Measurements from ENCODE around the gene SYT5. TPM values are rescaled to one million over a fixed set of nuclear protein-coding genes. Genes with fewer than 3 reads are reported as not detected.
"Not testable (repeated sequence)": the region's sequence is repeated elsewhere in the genome, so short reads cannot be mapped to it uniquely, and the experiment has no call there.

Gene SYT5
- 0.74 TPM for total RNA-seq
- 0.77 TPM for polyA plus RNA-seq

DNA sequence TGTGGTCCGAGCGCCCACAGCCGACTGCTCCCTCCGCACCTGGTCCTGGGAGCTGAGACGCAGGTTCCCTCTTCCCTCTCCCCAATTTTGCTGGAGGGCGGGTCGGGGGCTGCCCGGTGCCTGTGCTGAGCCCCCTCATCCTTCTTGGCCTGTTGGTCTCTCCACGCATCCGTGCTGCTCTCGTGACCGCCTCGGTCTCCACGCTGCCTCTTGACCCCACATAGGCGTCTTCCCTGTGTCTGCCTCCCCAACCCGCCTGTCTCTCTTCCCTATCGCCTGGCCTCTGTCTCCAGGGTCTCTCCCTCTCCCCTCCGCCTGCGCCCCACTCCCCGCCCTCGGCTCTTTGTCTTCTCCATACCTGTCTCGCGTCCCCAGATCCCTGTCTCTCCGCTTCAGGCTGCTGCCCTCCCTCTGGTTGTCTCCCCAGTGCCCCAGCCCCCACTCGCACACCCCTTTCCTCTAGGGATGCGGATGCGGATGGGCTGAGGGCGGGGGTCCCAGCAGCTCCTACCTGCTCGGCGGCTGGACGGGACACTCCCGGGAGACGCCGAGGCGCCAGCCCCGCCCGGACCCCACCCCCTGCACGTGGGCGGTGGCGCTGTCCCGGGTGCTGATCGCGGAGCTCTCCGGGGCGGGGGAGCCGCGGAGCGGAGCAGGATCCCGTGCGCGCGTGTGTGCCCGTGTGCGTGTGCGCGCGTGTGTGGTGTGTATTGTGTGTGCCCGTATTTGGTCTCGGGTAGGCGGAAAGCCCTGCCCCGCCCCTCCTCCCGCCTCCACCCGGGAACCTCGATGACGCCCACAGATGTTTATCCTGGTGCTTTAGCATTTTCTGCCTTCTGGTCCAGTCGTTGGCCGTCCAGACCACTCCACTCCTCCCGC, at the start of gene SYT5:
Gene SYT5 (minus strand): TSS at position 684 of the 879 bp plus-strand sequence. CDS start 1,248 bp downstream, outside the sequence.
- WGBS: 1% methylated on average over 68 of the region's 68 CpGs
- Histone ChIP-seq H3K27ac (ENCODE audit: low read depth) (no peak within 1 kb of the TSS), H3K36me3 (ENCODE audit: insufficient read depth) (no peaks in the 10 kb centered on the region), H3K4me3 (ENCODE audit: low read depth, low read length) (no peak within 1 kb of the TSS), H3K4me1 (ENCODE audit: insufficient read depth) (no peaks in the 10 kb centered on the region)
- no peak for DNase-seq (ENCODE audit: extremely low spot score)

- Histone ChIP-seq H3K4me1 (ENCODE audit: insufficient read depth) (no peaks in the 10 kb centered on the region), H3K36me3 (ENCODE audit: insufficient read depth) (peaks cover 15% of the 10 kb centered on the region), H3K27ac (ENCODE audit: low read depth) (no peak overlapping the region), H3K4me3 (ENCODE audit: low read depth, low read length) (no peak overlapping the region)
- DNase-seq (ENCODE audit: extremely low spot score): no peak
- WGBS: 85% methylated on average over 17 of the region's 17 CpGs
Observed at GRCh38 chr19:55229789-55230182, 49.7 kb upstream of the SYT5 start.

DNA sequence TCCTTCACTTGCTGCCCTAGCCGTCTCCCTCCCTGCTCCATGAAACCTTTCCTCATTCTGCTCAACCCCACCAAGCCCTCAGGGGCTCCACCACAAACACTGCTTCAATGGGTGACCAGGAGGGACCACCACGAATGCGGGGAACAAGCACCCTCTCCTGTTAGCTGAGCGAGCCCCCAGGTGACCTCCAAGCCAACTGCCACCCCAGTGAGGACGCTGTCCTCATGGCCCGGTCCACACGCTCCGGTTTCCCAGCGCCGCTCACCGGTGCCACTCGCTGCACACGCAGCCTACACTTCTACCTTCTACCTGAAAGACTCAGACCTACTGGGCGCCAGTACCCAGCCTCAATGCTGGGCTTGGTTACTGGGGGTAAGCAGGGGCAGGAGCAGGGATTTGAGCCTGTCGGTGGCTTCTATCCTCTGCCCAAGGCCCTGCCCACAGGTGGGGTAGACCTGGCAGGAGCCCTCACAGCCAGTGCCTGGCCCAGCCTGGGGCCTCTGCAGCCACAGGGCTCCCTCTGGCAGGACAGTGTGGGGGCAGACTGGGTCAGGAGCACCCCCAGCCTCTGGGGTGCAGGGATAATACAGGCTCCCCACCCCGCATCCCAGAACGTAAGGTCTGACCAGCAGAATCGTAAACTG, 49.2 kb upstream of the SYT5 start:
- no peaks in the 10 kb centered on the region for H3K4me1 ChIP-seq (ENCODE audit: insufficient read depth)
- WGBS: 93% methylated on average over 18 of the region's 18 CpGs

DNA sequence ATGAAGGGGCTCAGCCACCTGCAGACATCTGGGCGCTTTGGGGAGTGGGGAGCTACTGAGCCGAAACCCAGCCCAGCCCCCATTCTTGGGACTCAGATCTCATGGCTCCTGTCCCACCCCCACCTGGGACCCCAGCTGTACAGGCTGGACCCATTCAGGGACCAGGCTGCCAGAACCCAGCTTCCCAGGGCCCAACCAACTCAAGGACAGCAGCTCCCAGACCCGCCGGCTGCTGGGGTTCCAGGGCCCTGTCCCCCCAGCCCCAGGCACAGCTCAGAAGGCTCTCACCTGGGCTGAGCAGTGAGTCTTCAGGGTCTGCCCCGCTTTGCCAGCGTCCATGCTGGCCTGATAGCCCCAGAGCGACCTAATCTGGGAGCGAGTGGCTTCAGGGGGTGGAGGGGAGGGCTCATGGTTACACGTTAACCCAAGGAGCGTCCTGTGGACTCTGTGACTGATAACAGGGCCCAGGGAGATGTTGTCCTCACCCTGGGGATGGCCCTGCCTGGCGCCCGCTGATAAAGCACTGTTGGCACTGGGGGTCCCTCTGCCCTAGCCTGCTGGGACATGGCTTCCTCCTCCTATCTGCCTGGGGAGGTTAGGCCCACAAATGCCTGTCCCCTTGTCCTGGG, 48.4 kb upstream of the SYT5 start, which contains the start of gene TMEM86B:
Gene TMEM86B (minus strand): TSS at position 361 of the 629 bp plus-strand sequence. CDS start 22 bp downstream, at position 339.
- Histone ChIP-seq H3K4me3 (ENCODE audit: low read depth, low read length) (no peak within 1 kb of the TSS), H3K4me1 (ENCODE audit: insufficient read depth) (no peaks in the 10 kb centered on the region), H3K36me3 (ENCODE audit: insufficient read depth) (peaks cover 15% of the 10 kb centered on the region), H3K27ac (ENCODE audit: low read depth) (no peak within 1 kb of the TSS)
- no peak for DNase-seq (ENCODE audit: extremely low spot score)
- 83% methylated on average over 12 of the region's 12 CpGs for WGBS

More for the DNA sequence above, 49.2 kb upstream of the SYT5 start:
- no peak for DNase-seq (ENCODE audit: extremely low spot score)
- Histone ChIP-seq H3K36me3 (ENCODE audit: insufficient read depth) (peaks cover 15% of the 10 kb centered on the region), H3K27ac (ENCODE audit: low read depth) (no peak overlapping the region), H3K4me3 (ENCODE audit: low read depth, low read length) (no peak overlapping the region)

DNA sequence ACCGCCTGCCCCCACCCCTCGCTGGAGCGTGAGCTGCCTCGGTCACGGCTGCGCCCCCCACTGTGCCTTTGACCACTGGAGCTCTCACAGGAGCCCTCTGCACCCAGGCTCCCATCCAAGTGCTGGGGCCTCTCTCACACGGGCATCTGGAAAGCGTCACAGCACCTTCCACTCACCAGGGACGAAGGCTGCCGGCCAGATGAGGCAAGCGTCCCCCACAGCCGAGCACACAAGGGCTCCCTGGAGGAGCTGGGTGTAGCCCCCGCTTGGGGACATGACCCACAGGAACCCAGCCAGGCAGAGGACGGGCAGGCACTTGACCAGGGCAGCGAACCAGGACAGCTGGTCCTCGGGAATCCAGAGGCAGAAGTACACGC, 47.9 kb upstream of the SYT5 start:
- WGBS: 45% methylated on average over 17 of the region's 17 CpGs
- Histone ChIP-seq H3K27ac (ENCODE audit: low read depth) (no peak overlapping the region), H3K36me3 (ENCODE audit: insufficient read depth) (peaks cover 15% of the 10 kb centered on the region), H3K4me3 (ENCODE audit: low read depth, low read length) (no peak overlapping the region), H3K4me1 (ENCODE audit: insufficient read depth) (no peaks in the 10 kb centered on the region)
- no peak for DNase-seq (ENCODE audit: extremely low spot score)

DNA sequence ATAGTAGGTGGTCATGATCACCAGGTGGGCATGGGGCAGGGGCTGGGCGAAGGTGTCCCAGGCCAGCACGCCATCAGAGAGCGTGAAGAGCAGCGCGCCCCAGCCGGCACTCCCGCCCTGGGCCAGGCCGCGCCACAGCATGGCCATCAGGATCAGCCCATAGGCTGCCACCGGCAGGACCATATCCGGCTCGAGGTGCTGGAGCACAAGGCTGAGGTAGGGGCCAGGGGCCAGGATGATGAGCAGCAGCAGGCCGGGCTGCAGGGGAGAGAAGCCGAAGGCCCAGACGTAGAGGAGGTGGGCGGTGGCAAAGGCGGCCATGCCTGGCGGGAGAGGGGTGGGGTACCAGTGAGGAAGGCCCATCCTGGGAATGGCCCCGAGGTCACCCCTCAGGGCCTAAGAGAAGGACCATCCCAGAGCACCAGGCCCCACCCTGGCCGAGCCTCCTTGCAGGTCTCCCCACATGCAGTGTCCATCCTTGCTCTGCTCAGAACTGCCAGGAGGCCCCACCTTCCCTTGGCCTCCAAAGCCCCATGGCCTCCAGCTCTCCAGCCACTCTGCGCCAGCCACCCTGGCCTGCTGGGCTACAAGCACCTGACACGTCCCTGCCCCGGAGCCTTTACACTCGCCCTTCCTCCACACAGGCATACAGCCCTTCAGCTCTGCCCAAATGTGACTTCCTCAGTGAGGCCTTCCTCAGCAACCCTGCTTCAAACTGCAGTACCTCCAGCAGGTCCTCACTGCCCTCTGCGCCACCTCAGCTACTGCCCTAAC, 47.3 kb upstream of the SYT5 start:
- 86% methylated on average over 25 of the region's 25 CpGs for WGBS
- H3K27ac ChIP-seq (ENCODE audit: low read depth): no peak overlapping the region

DNA sequence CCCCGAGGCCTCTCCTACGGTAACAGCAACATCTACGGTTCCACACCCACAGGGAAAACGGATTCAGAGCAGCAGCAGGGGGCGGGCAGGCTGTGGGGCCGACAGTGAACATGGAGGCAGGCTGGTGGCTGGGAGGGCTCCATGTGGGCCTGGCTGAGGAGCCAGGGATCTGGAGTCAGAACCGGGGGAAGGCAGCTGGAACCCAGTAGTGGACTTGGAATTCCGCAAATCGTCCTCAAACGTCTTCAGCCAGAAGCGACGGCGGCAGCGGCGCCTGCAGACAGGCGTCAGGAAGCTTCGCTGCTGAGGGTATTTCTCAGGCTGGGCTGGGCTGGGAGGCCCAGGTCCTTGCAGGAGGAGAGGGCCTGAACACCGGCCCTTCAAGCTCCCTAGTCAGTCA, 46.7 kb upstream of the SYT5 start:
- H3K36me3 ChIP-seq (ENCODE audit: insufficient read depth): peaks cover 10% of the 10 kb centered on the region
- H3K4me3 ChIP-seq (ENCODE audit: low read depth, low read length): no peak overlapping the region
- H3K27ac ChIP-seq (ENCODE audit: low read depth): no peak overlapping the region
- 80% methylated on average over 18 of the region's 18 CpGs for WGBS
- no peak for DNase-seq (ENCODE audit: extremely low spot score)
- no peaks in the 10 kb centered on the region for H3K4me1 ChIP-seq (ENCODE audit: insufficient read depth)

More for the DNA sequence above, 47.3 kb upstream of the SYT5 start:
- DNase-seq (ENCODE audit: extremely low spot score): no peak
- no peak overlapping the region for H3K4me3 ChIP-seq (ENCODE audit: low read depth, low read length)
- H3K4me1 ChIP-seq (ENCODE audit: insufficient read depth): no peaks in the 10 kb centered on the region
- peaks cover 15% of the 10 kb centered on the region for H3K36me3 ChIP-seq (ENCODE audit: insufficient read depth)

DNA sequence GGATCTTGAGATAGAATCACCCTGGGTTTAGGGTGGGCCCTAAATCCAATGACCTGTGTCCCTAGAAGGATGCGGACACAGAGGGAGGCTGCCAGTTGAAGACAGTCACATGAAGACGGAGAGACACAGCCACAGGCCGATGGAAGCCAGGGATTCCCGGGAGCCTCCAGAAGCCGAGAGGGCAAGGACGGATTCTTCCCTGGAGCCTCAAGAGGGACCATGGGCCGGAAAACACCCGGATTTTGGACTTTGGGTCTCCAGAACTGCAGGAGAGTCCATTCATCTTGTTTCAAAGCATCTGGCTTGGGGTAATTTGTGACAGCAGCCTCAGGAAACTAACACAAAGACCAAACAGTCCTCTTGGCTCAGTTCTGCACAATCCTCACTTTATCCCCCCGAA, 46.2 kb upstream of the SYT5 start:
- 79% methylated on average over 9 of the region's 9 CpGs for WGBS
- Histone ChIP-seq H3K4me3 (ENCODE audit: low read depth, low read length) (no peak overlapping the region), H3K36me3 (ENCODE audit: insufficient read depth) (peaks cover 8% of the 10 kb centered on the region), H3K27ac (ENCODE audit: low read depth) (no peak overlapping the region), H3K4me1 (ENCODE audit: insufficient read depth) (no peaks in the 10 kb centered on the region)
- no peak for DNase-seq (ENCODE audit: extremely low spot score)

DNA sequence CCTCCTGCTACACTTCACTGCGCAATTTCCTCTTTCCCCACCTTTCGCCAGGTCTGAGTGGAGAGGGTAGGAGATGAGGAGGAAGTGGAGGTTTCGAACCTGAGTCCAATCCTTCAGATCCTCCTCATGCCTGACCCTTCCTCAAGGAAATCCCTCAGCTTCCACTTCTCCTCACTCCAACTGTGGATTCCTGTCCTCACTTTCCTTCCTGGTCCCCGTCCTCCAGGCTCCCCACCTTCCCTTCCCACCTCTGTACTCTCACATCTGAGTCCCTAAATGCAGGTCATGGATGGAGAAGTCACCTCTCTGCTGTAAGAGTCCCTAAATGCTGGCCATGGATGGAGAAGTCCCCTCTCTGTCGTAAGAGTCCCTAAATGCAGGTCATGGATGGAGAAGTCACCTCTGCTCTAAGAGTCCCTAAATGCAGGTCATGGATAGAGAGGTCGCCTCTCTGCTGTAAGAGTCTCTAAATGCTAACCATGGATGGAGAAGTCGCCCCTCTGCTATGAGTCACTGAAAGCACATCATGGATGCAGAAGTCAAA, 45.4 kb upstream of the SYT5 start:
- H3K36me3 ChIP-seq (ENCODE audit: insufficient read depth): peaks cover 3% of the 10 kb centered on the region
- WGBS: 91% methylated on average over 7 of the region's 7 CpGs
- H3K27ac ChIP-seq (ENCODE audit: low read depth): no peak overlapping the region
- no peak for DNase-seq (ENCODE audit: extremely low spot score)
- H3K4me3 ChIP-seq (ENCODE audit: low read depth, low read length): no peak overlapping the region
- H3K4me1 ChIP-seq (ENCODE audit: insufficient read depth): no peaks in the 10 kb centered on the region

- H3K36me3 ChIP-seq (ENCODE audit: insufficient read depth); DNase-seq (ENCODE audit: extremely low spot score); H3K4me3 ChIP-seq (ENCODE audit: low read depth, low read length); H3K4me1 ChIP-seq (ENCODE audit: insufficient read depth); H3K27ac ChIP-seq (ENCODE audit: low read depth): not testable (repeated sequence)
- 63% methylated on average over 11 of the region's 11 CpGs for whole genome bisulfite sequencing
Observed at GRCh38 chr19:55224679-55225414, 44.8 kb upstream of the SYT5 start.

DNA sequence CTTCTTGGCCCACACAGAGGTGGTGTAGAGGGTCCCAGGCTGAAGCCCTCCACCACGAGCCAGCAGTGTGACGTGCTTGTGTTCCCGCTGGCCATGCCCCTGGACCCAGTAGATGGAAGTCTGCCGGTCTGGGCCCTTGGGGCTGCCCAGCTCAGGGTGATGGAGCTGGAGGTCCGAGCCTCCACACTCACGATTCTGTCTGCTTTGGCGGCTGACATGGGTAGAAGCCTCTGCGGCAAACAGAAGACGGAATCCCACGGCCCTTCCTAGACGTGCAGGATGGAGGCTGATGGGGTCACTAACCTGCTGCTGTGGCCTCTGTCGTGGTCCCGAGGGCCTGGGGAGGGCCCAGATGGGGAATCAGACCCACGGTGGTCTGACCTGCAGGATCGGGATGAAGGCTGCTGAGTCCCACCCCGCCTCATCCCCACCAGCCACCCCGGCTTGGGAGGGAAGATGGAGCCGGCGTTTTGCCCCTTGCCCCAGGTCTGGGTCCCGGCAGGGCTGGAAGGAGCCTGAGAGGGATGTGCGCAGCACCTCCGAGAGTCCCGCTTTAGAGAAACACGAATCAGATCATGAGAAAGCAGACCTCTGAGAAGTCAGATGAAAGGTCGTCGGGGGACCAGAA, 44.1 kb upstream of the SYT5 start:
- 79% methylated on average over 26 of the region's 26 CpGs for WGBS
- no peak for DNase-seq (ENCODE audit: extremely low spot score)
- H3K4me3 ChIP-seq (ENCODE audit: low read depth, low read length): no peak overlapping the region
- no peaks in the 10 kb centered on the region for H3K4me1 ChIP-seq (ENCODE audit: insufficient read depth)
- H3K27ac ChIP-seq (ENCODE audit: low read depth): no peak overlapping the region
- no peaks in the 10 kb centered on the region for H3K36me3 ChIP-seq (ENCODE audit: insufficient read depth)
